K562 (cell line): ENCODE results near the gene SHF. TPM values are rescaled to one million over a fixed set of nuclear protein-coding genes. Genes with fewer than 3 reads are reported as not detected.

Experiments
- ATAC-seq: fragments of 200-7000 bp; cut with Tn5 transposase; 3 replicates; pipeline ENCODE4 v1.9.1; 2020; ENCODE audit warnings: moderate library complexity
- BruUV-seq: library from RNA; stranded (reverse); fragments of 400-500 nt; replicated peaks from 2 replicates; lab custom pipeline; 2021; lab: Mats Ljungman, UMichigan
- CTCF ChIA-PET: fragments of 300-600 bp; formaldehyde crosslinking; extraction: SDS; loops from one replicate; lab custom pipeline; 2021; ENCODE audit warnings: low intra/inter-chr PET ratio; lab: Yijun Ruan, JAX
- POLR2A ChIA-PET: fragments of 300-600, 350-650 bp; sonication (Branson Sonifier 250); formaldehyde crosslinking; extraction: SDS; loops from one replicate; lab custom pipeline; 2021; ENCODE audit warnings: antibody characterized with exemption, inconsistent platforms; lab: Yijun Ruan, JAX
- DNase-seq, 4 experiments: peaks; one replicate each; pipeline versions ENCODE4 v3.0.0 to v3.0.0-alpha.2; 2011 to 2018; ENCODE audit warnings: low spot score in 3 of 4, mixed read lengths in 3 of 4; ENCODE audit errors: extremely low read depth in 1 of 4
- FAIRE-seq: peaks from 2 replicates; lab custom pipeline; 2011; peaks lifted over from hg19 to GRCh38; lab: Jason Lieb, UNC
- H2AFZ ChIP-seq: 2 replicates; pipeline ENCODE4 v1.6.0; 2011; ENCODE audit warnings: low read depth, low read length, control low read depth, inconsistent platforms
- H3K27ac ChIP-seq: fragments of 200-600 bp; 3 replicates; pipeline ENCODE4 v1.8.0; 2011; ENCODE audit warnings: low read depth, mild to moderate bottlenecking, control low read depth, inconsistent platforms, low read length, moderate library complexity, mixed read lengths; ENCODE audit errors: extremely low read depth
- H3K27me3 ChIP-seq, 2 experiments: fragments of 300-600 bp in 1 of 2; 2 replicates in 1 of 2; 3 replicates in 1 of 2; pipeline versions ENCODE4 v1.6.0 to v1.8.0; 2011; ENCODE audit warnings: inconsistent platforms in 2 of 2, low read length in 2 of 2, mild to moderate bottlenecking in 1 of 2, mixed read lengths in 1 of 2, moderate library complexity in 1 of 2; ENCODE audit not compliant: control insufficient read depth in 2 of 2, insufficient read depth in 2 of 2
- H3K36me3 ChIP-seq: fragments of 300-600 bp; 3 replicates; pipeline ENCODE4 v1.8.0; 2011; ENCODE audit warnings: mild to moderate bottlenecking, low read length, inconsistent platforms; ENCODE audit not compliant: control insufficient read depth, insufficient read depth
- H3K4me1 ChIP-seq, 2 experiments: fragments of 200-600 bp in 1 of 2; replicated peaks in 1 of 2; 2 replicates in 1 of 2; 3 replicates in 1 of 2; pipeline versions ENCODE4 v1.5.1 to v1.8.0; 2011; ENCODE audit warnings: inconsistent platforms in 2 of 2, low read length in 2 of 2, mild to moderate bottlenecking in 1 of 2, mixed read lengths in 1 of 2, moderate library complexity in 1 of 2; ENCODE audit not compliant: control insufficient read depth in 2 of 2, insufficient read depth in 2 of 2
- H3K4me2 ChIP-seq: 2 replicates; pipeline ENCODE4 v1.6.1; 2011; ENCODE audit warnings: low read length, control low read depth, inconsistent platforms, mixed read lengths; ENCODE audit not compliant: insufficient read depth
- H3K4me3 ChIP-seq: fragments of 200-600 bp; sonication (generic), shearing (Covaris generic); 2 replicates; pipeline ENCODE4 v1.5.1; 2016; ENCODE audit warnings: control low read depth, inconsistent platforms
- H3K79me2 ChIP-seq: fragments of 200-600 bp; 3 replicates; pipeline ENCODE4 v1.8.0; 2011; ENCODE audit warnings: low read length, inconsistent platforms; ENCODE audit not compliant: control insufficient read depth, insufficient read depth
- H3K9ac ChIP-seq, 2 experiments: 2 replicates each; pipeline versions ENCODE4 v1.6.0 to v1.6.1; 2011; ENCODE audit warnings: low read depth in 2 of 2, low read length in 2 of 2, control low read depth in 1 of 2, inconsistent platforms in 1 of 2, mild to moderate bottlenecking in 1 of 2, mixed read lengths in 1 of 2; ENCODE audit not compliant: insufficient read depth in 1 of 2
- H3K9me1 ChIP-seq: one replicate; pipeline ENCODE4 v1.6.0; 2011; ENCODE audit warnings: inconsistent platforms, mild to moderate bottlenecking, low read length, moderate library complexity; ENCODE audit not compliant: control insufficient read depth, insufficient read depth
- H3K9me3 ChIP-seq: replicated peaks from 2 replicates; pipeline ENCODE4 v1.5.1; 2011; ENCODE audit warnings: low read depth, low read length, inconsistent platforms; ENCODE audit not compliant: control insufficient read depth, insufficient read depth
- H4K20me1 ChIP-seq: replicated peaks from 2 replicates; pipeline ENCODE4 v1.6.1; 2011; ENCODE audit warnings: low read length, inconsistent platforms, mixed read lengths; ENCODE audit not compliant: control insufficient read depth, insufficient read depth
- BCLAF1 ChIP-seq, 2 experiments: fragments of 450-650 bp in 1 of 2; IDR thresholded peaks; 2 replicates each; pipeline ENCODE4 v1.6.1; 2011 to 2017; ENCODE audit warnings: low read depth in 2 of 2, antibody characterized with exemption in 1 of 2, borderline replicate concordance in 1 of 2, low read length in 1 of 2, mild to moderate bottlenecking in 1 of 2, mixed read lengths in 1 of 2; ENCODE audit not compliant: control insufficient read depth in 1 of 2
- HMG20A ChIP-seq: fragments of 450-650 bp; formaldehyde crosslinking; conservative IDR thresholded peaks from 2 replicates; pipeline ENCODE4 v1.4.0; 2020; ENCODE audit warnings: mild to moderate bottlenecking, mixed read lengths
- ZNF589 ChIP-seq: fragments of 200-800 bp; sonication (Bioruptor generic); IDR thresholded peaks from 2 replicates; pipeline ENCODE4 v1.6.1; 2016; ENCODE audit warnings: low read depth, missing genetic modification characterization, missing compliant biosample characterization
- WGBS: fragments of 100-300 bp; shearing (Covaris generic); methylation state at CpG from one replicate; pipeline ENCODE4 v1.1.6; 2016; ENCODE audit warnings: low coverage, mixed read lengths; ENCODE audit not compliant: insufficient coverage; ENCODE audit errors: missing lambda C conversion rate; 5-methylcytosine and 5-hydroxymethylcytosine counted together
- in situ Hi-C: fragments of 300-500 bp; cut with MboI; formaldehyde crosslinking; loops from 4 replicates; pipeline ENCODE4 v1.15.0; 2018; ENCODE audit warnings: inconsistent platforms, mixed read lengths
- intact Hi-C: fragments of 100-400 bp; cut with micrococcal nuclease; formaldehyde crosslinking; loops from 2 replicates; pipeline ENCODE4 v1.14.2; 2022
- polyA plus RNA-seq, 8 experiments: library from polyadenylated mRNA; depleted of rRNA in 4 of 8; stranded (reverse) in 5 of 8; unstranded in 3 of 8; fragments of >200 nt; fragmentation: Nextera tagmentation in 2 of 8; fragmentation: Illumina TruSeq in 1 of 8; extraction: Ambion mirVana in 2 of 8; extraction: Trizol in 1 of 8; gene quantifications; 2 replicates each; pipeline versions ENCODE4 v1.2.1 to v1.2.3, GENCODE V29; 2011 to 2014; ENCODE audit warnings: inconsistent platforms in 1 of 8, missing spikeins in 1 of 8
- total RNA-seq, 7 experiments: library from RNA; depleted of rRNA in 6 of 7; stranded (reverse); fragments of >200 nt in 6 of 7; fragmentation: Illumina TruSeq in 2 of 7; extraction: Trizol in 2 of 7; gene quantifications; 2 replicates each; pipeline versions ENCODE4 v1.2.1 to v1.2.3, GENCODE V29; 2011 to 2021; ENCODE audit warnings: low replicate concordance in 1 of 7

SHF gene
- total and polyA plus RNA-seq, 9 of the 15 experiments (the other 6 are each of a cell fraction or from before 2014, with no cell fraction given), result 0.51 to 2.2 (median 0.85) TPM; not detected in 2

- no peaks in the 10 kb centered on the region for H3K9me1 ChIP-seq
- no peak for FAIRE-seq
- peaks cover 16 to 41% of the 10 kb centered on the region in 2 experiments for H3K27me3 ChIP-seq
- no peaks in the 10 kb centered on the region for H3K36me3 ChIP-seq
- POLR2A ChIA-PET, result interaction anchor here (0.7 to 1.2 kb wide), 3 partner anchors 9 to 15 kb away, joined by 3 to 4 read pairs (median 3); no protein-coding TSS in a partner anchor
- no peak for DNase-seq
- intact Hi-C loops (no loop called here), in situ Hi-C loops (no loop called here)
- CTCF ChIA-PET, result no interaction called here
- no peaks in the 10 kb centered on the region for H3K9me3 ChIP-seq
- H3K79me2 ChIP-seq, result no peaks in the 10 kb centered on the region
- no peak overlapping the region for H3K9ac ChIP-seq
- no peak overlapping the region for H2AFZ ChIP-seq
- no peak overlapping the region for H3K27ac ChIP-seq
- H4K20me1 ChIP-seq, result peaks cover 3% of the 10 kb centered on the region; the same call in 1 of the 2 replicates
- H3K4me2 ChIP-seq, result no peak overlapping the region
- no TSS peak for BruUV-seq
- no peak for TF ChIP-seq ZNF589 (CRISPR knock-in tag)
- no peak for TF ChIP-seq BCLAF1 (IDR thresholded peaks at IDR 0.05; ENCODE audit: borderline replicate concordance in 1 of 2, control insufficient read depth in 1 of 2, low read depth in 2 of 2, low read length in 1 of 2)
- no peak for TF ChIP-seq HMG20A (CRISPR knock-in tag)
- H3K4me3 ChIP-seq, result no peak overlapping the region
- WGBS, result 9% methylated on average over 9 of the region's 9 CpGs
- no peak for ATAC-seq
- H3K4me1 ChIP-seq, result peaks cover 0 to 3% of the 10 kb centered on the region in 2 experiments; a peak in 1 of 5 replicates
Measured at GRCh38 chr15:45144775-45145174, 43.0 kb downstream of the SHF start.
